ENCODE measurements around the gene IL17REL.

The IL17REL gene

GRCh38 chr22:50018608-50019285 is 6.2 kb upstream of the IL17REL start:
- Mint-ChIP-seq H3K4me1 (peaks cover 9% of the 10 kb centered on the region), H3K36me3 (ENCODE audit: low read depth) (no peaks in the 10 kb centered on the region), H3K4me3 (no peak overlapping the region), H3K27me3 (ENCODE audit: low read depth) (peaks cover 12% of the 10 kb centered on the region), H3K9me3 (peaks cover 5% of the 10 kb centered on the region), H3K27ac (no peak overlapping the region)
- TF ChIP-seq CTCF (IDR thresholded peaks at IDR 0.05; ENCODE audit: unreplicated experiment in 3 of 3), result no peak

- Mint-ChIP-seq H3K27ac (no peak overlapping the region), H3K4me1 (peaks cover 9% of the 10 kb centered on the region), H3K36me3 (ENCODE audit: low read depth) (no peaks in the 10 kb centered on the region), H3K9me3 (peaks cover 5% of the 10 kb centered on the region), H3K4me3 (no peak overlapping the region), H3K27me3 (ENCODE audit: low read depth) (peaks cover 21% of the 10 kb centered on the region)
- no peak for TF ChIP-seq CTCF (IDR thresholded peaks at IDR 0.05; ENCODE audit: unreplicated experiment in 3 of 3)
Measured at GRCh38 chr22:50017701-50018224, 5.2 kb upstream of the IL17REL start.

DNA sequence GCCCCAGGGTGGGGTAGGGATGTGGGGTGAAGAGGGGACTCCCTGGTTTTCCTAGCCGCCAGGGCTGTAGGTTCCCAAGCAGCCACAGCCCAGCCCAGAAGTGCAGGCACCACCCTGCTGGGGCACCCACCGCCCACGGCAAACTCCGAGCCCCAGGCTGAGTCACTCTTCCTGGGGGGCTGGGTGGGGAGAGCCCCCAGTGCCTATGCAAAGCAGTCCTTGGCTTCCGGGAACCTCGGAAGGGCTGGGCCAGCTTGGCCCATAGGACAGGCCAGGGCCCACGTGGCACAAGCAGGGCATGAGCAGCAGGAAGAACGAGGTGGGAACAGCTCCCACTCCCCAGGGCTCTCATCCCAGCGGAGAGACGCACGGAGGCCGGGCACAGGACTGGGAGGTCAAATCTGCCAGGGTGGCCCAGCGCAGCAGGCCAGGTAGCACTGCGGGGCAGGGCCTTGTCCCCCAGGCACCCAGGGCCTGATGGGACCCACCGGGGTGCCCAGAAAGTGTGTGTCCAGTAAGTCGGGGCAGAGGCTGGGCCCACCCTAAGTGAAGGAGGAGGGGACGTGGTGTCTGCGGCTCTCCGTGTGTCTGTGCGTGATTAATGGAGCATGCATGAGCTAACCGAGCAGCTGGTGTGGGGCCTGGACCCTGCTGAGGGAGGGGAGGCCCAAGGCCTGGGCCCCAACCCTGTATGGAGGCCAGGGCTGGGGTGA is 4.6 kb upstream of the IL17REL start:
- Mint-ChIP-seq H3K9me3 (peaks cover 5% of the 10 kb centered on the region), H3K27ac (no peak overlapping the region), H3K27me3 (ENCODE audit: low read depth) (peaks cover 28% of the 10 kb centered on the region), H3K4me1 (peaks cover 9% of the 10 kb centered on the region), H3K4me3 (no peak overlapping the region), H3K36me3 (ENCODE audit: low read depth) (no peaks in the 10 kb centered on the region)
- TF ChIP-seq CTCF (IDR thresholded peaks at IDR 0.05; ENCODE audit: unreplicated experiment in 3 of 3), result no peak

DNA sequence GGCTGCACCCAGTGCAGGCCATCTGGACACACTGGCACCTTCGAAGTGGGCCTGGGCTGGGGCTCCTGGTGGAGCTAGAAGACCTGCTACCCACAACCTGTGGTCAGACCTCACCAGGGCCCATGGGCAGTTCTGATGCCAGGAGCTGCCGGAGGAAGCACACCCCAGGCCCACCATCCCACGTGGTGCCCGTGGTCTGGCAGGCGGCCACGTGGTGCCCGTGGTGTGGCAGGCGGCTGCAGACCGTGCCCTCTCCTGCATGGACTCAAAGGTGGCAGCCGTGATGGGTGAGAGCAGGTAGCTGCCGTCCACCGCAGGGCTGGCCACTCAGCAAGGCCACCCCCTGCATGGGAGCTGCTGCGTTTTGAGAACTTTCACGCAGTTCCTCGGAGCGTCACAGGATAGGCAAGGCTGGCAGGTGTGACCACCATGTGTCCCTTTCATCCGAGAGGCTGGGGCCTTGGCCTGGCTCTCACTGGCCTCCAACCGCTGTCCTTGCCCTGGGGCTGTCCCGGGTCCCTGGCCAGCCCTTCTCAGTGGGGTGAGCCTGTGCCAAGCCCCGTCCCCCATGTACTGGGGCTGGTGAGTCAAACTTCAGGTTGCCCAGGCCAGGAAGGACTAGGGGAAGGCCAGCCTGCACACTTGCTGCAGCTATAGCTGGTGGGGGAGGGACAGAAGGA is 3.9 kb upstream of the IL17REL start:
- Mint-ChIP-seq H3K4me3 (no peak overlapping the region), H3K4me1 (peaks cover 9% of the 10 kb centered on the region), H3K36me3 (ENCODE audit: low read depth) (no peaks in the 10 kb centered on the region), H3K27ac (no peak overlapping the region), H3K9me3 (peaks cover 5% of the 10 kb centered on the region), H3K27me3 (ENCODE audit: low read depth) (peaks cover 35% of the 10 kb centered on the region)
- no peak for TF ChIP-seq CTCF (IDR thresholded peaks at IDR 0.05; ENCODE audit: unreplicated experiment in 3 of 3)

GRCh38 chr22:50015451-50016307 is 3.1 kb upstream of the IL17REL start:
- H3K9me3 Mint-ChIP-seq, result peaks cover 5% of the 10 kb centered on the region
- no peak overlapping the region for H3K27ac Mint-ChIP-seq
- no peak overlapping the region for H3K4me3 Mint-ChIP-seq
- H3K4me1 Mint-ChIP-seq, result peaks cover 9% of the 10 kb centered on the region
- no peaks in the 10 kb centered on the region for H3K36me3 Mint-ChIP-seq (ENCODE audit: low read depth)
- no peak for TF ChIP-seq CTCF (IDR thresholded peaks at IDR 0.05; ENCODE audit: unreplicated experiment in 3 of 3)
- peaks cover 40% of the 10 kb centered on the region for H3K27me3 Mint-ChIP-seq (ENCODE audit: low read depth)
